NK-92 treated with Interleukin-12 subunit alpha and Interleukin-12 subunit beta, amount 100 ng/mL, for 24 hours (cell line): ENCODE data around the gene SPI1.
"Not testable (repeated sequence)": the region's sequence is repeated elsewhere in the genome, so short reads cannot be mapped to it uniquely, and the experiment has no call there.

ENCODE experiments used
- DNase-seq: peaks from one replicate; lab custom pipeline; 2025; lab: John Stamatoyannopoulos, UW

SPI1 gene

DNA sequence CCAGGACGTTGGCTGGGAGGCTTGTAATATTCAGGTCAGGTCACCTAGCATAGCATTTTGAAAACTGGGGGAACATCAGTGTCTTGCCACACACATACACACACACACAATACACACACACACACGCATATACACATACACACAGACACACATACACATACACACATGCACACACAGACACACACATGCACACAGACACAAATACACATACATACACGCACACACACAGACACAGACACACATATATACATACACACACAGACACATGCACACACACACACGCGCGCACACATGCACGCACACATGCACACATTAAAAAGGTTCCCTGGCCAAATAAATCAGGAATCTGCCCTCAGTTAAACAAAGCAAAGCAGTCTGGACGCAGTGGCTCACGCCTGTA is 38.3 kb downstream of the SPI1 start:
- no peak for DNase-seq

DNA sequence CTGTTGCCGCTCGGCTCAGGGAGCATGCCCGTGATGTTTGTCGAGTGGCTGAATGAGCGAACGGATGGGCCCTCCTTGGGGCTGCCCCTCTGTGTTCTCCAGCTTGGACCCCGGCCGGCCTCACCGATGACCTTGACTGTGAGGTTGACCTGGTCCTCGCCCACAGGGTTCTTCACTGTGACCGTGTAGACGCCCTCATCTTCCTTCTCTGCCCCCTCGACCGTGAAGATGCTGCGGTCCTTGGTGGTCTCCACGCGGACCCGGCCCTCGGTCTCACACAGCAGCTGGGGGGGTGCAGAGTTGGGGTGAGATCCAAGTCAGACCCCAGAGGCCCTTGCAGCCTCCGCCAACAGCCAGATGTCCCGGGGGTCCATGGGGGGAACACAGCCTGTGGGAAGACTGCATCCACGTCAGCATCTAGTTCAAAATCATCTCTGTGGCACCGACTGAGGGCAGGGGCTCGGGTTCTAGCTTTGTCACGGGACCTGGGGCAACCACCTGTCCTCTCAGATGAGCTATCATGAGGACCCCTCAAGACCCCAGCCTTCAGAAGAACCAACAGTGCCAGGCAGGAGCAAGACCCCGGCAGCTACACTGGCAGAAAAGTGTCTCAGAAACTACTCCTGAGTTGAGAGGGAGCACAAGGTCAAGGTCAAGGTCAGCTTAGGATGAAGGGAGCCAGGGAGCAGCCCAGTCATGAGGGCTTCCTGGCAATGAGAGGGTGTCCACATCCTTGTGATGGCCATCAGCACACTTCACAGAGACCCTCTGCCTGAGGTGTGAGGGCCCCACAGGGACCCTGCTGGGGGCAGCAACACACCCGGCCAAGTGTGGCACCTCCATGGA is 39.7 kb downstream of the SPI1 start:
- no peak for DNase-seq

DNA sequence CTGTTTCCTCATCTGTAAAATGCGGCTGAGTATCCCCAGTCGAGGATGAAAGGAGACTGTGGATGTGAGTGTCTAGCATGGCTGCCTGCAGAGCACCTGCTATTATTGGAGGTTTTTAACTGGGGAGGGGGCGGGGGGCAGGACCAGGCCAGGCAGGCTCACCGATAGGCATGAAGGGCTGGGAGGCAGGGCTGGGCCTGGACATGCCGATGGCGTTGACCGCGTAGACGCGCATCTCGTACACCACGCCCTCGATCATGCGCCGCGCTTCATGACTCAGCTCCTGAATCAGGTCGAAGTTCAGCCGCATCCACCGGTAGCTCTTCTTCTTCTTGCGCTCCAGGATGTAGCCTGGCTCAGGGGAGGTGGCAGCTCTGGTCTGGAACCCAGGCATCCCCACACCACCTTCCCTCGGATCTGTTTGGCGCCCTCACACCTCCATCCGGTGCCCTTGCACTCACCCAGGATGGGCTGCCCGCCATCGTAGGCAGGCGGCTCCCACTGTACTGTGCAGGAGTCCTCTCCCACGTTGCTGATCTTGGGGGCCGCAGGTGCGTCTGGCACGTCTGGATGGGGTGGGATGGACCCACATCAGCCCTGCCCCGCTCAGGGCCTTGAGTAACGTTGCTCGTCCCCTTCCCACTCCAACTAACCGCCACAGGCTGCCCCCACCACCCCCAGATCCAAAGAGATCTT is 41.0 kb downstream of the SPI1 start:
- no peak for DNase-seq

DNA sequence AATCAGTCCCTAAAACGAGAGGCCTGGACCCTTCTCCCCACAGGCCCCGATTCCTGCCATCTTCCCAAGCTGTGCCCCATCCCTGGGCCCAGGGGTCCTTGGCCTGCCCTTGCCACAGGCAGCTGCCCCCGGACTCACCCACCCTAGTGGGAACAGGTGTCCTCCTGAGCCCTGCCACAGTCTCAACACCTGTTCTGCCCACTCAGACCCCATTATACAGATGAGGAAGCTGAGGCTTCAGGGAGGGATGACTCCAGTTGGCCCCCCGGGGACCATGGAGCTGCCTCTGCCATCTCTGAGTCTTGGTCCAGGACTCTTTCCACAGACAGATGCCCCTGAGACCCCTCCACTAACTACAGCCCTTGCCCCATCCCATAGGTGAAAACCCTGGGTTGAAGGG is 41.8 kb downstream of the SPI1 start:
- no peak for DNase-seq

DNA sequence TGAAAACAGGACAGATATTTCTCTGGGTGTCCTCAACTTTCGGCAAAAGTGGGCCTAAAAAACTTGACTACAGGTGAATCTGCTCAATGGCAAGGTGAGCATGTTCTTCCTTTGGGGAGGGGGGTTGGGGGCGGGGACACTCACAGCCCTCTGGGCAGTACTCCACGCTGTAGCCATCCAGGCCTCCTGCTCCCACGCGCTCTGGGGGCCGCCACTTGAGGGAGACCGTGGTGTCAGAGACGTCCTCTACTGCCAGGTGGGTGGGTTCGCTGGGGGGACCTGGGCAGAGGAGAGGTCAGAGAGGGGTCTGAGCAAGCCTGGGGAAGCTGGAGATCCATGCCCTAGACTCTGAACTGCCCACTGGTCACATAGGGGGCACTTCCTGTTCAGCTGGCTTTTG is 42.6 kb downstream of the SPI1 start:
- no peak for DNase-seq

DNA sequence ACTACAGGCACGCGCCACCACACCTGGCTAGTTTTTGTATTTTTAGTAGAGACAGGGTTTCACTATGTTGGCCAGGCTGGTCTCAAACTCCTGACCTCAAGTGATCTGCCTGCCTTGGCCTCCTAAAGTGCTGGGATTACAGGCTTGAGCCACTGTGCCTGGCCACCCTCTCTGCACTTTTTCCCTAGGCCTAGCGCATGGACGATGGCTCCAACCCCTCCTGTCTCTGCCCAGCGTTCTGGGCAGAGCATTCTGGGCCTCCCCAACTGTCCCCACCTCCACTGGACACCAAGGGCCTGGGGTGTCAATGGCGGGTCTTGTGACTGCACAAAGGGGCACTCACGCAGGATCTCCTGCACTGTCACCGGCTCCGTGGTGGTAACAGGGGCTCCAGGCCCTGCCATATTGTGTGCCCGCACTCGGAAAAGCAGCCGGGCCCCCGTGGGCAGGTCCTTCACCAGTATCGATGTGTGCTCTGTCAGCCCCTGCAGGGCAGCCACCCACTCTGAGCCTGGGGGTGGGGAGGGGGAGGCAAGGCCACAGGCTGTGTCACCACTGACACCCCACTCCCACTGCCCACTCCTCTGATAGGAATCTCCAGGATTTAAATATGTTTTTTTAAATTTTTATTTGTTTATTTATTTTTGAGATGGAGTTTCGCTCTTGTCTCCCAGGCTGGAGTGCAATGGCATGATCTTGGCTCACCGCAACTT is 43.5 kb downstream of the SPI1 start:
- not testable (repeated sequence) for DNase-seq

DNA sequence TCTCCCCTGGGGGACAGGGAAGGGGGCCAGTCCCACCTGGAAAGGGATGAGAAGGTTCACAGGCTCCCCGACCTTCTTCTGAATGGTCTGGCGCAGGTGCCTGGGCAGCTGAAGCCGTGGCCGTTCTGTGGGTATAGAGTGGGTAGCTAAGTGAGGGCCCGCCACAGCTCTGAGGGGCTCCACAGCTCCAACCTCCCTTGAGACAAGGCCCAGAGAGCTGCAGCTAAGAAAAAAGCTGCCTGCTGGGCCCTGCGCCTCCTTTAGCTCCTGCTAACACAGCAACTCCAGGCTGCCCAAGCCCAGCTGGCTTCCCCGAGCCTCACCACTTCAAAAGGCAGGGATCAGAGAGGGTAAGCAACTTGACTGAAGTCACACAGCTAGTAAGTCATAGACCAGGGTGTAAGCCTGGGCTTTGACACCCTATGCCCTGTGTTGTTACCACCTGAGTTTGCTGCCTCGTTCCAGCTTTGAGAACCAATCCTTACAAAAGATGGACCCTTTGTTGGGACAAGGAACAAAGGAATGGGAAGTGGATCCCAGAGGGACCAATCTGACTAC is 44.4 kb downstream of the SPI1 start:
- DNase-seq: no peak

DNA sequence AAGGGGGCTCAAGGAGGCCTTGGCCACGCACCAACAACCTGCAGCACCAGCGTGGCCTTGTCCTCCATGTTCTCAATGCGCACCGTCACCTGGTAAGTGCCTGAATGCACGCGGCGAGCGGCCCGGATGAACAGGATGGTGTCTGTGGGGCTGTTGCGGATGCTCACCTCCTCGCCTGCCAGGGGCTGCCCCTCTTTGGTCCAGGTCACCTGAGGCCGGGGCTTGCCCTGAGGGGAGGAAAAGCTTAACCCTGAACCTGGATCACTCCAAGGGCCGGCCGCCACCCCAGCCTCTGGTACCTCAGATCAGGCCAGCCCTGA is 44.9 kb downstream of the SPI1 start:
- DNase-seq: no peak

DNA sequence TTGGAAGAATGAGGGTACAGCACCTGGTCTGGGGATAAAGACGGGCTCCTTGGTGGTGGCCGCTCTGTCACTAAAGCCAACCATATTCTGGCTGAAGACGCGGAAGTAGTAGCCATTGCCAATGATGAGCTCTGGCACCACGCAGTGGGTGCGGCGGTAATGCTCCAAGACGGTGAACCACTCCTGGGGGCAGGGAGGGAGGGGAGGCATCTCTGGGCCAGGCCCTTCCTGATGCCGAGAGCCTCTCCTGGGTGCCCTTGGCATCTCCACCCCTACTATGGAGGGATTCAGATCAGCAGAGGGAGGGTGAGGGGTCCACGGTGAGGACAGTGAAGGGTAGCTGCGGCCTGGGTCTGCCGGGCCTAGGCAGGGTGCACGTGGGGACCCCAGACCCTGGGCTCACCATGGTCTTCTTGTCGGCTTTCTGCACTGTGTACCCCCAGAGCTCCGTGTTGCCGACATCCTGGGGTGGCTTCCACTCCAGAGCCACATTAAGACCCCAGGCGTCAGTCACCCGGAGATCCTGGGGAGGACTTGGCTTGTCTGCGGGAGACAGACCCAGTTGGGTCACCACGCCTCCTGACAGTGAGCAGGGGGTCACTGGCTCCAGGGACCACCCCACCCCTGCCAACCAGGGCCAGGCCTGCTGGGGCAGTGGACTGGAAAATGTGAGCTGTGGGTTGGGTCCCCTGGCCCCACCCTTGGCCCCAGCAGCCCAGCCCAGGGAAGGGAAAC is 45.4 kb downstream of the SPI1 start:
- DNase-seq: no peak

DNA sequence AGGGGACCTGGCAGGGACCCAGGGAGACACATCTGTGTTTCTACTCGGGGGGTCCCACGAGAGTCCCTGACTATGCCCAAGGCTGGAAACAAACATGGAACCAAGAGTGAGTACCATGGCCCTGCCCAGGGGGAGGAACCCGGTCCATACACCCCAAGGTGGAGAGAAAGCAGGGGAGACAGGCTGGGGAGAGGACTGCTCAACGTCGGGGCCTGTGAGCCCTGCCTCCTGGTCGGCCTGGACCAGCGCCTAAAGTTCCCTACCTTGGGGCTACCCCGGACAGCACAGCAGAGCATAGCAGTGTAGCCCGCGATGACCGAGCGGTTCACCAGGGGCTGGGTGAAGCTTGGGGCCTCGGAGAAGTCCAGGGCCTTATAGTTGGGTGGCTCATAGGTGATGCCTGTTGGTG is 46.0 kb downstream of the SPI1 start:
- DNase-seq: no peak

DNA sequence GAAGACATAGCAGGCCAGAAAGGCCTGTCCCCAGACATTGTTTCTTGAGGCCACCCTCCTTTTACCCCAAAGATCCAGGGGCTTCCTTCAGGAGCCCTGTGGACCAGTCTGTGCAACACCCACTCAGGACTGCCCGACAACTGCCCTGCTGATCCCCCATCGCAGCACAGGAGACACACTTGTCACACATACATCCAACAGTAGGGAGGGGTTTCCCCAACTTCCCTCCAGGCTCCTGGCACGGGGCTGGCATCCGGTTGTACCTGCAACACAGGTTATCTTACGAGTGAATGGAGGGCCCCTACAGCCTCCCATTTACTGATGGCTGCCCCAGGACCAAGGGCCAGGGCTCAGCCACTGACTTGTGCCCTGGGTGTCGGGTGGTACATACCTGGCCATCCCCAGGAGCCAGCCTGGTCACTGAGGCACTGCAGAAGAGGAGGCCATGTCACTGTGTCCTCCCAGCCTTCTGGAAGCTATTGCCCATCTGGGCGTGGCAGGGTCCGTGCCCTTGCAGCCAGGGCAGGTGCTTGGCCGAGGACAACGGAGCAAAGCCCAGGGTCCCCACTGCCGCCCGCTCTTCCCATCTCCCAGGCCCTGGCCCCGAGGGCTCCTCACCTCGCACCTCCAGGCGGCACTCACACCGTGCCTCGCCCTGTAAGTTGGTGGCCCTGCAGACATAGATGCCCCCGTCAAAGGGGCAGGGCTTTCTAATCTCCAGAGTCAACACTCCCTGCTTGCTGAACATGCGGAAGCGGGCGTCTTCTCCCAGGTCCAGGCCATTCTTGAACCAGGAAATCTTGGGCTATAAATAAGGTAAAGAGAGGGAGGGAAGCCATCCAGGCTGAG is 46.7 kb downstream of the SPI1 start:
- no peak for DNase-seq

DNA sequence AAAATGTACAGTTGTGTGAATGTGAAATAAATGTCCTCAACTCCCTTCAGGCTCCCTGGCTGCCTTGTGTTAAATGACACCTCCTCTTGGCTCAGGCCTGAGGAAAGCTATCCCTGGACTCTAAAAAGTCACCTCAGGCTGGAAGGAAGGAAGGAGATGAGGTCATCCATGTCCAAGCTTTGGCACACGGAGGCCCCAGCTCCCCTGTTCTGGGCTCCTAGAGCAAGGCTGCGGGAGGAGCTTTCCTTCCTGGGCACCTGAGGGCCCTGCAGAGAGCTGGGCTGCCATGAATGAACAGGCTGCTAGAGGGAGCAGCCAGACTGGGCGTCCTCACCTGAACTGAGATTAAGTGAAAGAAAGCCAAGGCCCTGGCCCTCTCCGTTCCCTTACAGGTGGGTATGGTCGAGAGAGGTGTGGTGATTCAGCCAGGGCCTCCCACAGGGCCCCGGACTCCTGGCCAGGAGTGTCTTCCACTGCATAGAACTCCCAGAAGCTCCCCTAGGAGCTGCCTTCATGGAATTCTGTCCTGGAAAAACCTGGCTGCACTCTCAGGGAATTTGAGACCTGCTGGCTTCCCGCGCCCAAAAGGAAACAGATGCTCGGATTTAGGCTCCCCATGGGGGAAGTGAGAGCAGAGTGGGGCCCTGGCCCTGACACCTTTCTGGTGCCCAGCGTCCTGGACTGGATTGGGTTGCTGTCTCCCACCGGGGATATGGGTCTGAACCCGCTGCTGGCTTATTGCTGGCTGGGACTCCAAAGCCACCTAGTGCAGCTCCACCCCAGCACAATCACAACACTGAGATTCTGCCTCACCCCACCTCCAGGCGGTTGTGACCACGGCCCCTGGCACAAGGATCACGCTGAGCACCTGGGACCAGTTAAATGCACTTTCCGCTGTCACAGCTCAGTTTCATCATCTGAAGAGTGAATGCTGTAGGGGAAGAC is 48.1 kb downstream of the SPI1 start:
- no peak for DNase-seq

DNA sequence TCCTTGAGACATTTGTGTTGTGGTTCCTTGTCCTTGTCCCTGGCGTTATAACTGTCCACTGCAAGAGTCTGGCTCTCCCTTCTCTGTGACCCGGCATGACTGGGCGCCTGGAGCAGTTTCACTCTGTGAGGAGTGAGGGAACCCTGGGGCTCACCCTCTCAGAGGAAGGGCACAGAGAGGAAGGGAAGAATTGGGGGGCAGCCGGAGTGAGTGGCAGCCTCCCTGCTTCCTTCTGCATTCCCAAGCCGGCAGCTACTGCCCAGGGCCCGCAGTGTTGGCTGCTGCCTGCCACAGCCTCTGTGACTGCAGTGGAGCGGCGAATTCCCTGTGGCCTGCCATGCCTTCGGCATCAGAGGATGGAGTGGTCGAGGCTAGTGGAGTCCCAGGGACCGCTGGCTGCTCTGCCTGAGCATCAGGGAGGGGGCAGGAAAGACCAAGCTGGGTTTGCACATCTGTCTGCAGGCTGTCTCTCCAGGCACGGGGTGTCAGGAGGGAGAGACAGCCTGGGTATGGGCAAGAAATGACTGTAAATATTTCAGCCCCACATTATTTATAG is 48.8 kb downstream of the SPI1 start:
- no peak for DNase-seq

DNA sequence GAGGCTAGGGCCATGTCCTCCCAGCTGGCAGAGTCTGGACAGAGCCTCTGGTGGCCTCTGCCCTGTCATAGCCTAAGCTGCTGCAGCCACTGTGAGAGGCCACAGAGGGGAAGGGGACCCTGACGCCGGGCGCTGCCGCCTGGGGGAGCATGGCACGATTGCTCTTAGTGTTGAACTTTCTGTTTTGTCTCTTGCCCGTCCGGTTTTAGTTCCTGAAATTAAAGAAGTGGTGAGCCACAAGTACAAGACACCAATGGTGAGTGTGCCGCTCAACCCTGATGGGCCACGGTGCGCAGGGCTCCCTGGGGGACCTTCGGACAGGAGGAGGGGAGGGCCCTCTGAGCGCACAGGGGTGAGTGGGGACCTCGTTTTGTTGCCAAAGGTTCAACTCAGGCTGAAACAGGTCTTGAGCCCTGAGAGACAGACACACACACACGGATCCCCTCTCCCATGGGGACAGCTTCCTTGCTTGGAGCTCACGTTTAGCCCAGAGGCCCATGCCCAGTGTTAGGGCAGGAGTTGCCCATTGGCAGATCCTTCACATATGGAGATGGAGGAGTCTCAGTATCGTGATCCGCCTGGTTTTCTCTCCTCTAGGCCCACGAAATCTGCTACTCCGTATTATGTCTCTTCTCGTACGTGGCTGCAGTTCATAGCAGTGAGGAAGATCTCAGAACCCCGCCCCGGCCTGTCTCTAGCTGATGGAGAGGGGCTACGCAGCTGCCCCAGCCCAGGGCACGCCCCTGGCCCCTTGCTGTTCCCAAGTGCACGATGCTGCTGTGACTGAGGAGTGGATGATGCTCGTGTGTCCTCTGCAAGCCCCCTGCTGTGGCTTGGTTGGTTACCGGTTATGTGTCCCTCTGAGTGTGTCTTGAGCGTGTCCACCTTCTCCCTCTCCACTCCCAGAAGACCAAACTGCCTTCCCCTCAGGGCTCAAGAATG is 49.6 kb downstream of the SPI1 start:
- no peak for DNase-seq

DNA sequence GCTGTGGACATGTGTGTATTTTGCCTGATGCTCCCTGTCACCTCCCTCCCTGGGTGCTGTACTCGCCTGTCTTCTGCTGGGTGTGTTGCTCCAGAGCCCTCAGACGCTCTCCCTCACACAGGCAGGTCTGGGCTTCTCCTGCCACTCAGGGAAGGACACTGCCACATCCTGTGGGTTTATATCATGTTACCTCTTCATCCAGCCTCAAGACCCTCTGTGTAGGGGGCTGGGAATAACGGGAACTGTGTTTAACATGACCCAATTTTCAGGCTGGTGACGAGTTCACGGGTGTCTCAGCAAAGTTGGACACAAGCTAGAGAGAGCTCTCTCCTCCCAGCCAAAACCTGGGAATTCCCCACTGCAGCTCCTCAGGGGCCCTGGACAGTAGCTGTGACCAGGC is 50.4 kb downstream of the SPI1 start:
- no peak for DNase-seq

DNA sequence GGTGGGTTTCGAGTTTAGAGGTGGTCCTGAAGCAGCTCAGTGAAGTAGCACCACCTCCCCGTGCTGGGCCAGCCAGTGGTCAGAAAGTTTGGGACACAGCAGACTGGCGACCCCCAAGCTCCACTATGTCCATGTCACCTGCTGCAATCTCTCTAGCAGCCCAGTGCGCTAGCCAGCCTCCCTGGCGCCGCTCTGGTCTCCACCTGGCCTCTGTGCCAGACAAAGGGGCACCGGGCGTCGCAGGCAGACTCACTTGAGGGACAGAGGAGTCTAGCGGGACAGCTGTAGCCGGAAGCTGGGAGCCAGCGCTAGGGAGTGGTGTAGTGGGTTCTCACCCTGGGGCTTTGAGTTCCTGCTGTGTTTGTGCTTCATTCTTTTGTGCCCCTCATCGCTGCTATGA is 51.3 kb downstream of the SPI1 start:
- no peak for DNase-seq

DNA sequence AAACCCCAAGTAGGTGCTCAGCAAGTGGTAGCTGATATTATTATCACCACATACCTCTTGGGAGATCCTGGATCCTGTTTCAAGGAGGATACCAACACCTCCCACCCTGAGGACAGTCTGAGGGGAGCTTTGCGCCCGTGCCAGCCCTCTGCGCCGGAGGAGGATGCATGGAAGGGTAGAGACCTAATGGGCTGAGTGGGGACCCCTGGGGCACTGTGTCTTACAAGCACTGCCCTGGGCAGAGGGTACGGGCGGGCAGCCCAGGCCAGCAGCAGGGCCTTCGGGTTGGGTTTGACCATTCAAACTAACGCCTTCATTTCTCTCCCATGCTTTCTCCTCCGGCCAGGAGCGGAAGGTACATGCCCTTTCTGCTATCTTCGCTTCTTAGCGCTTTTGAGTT is 52.1 kb downstream of the SPI1 start:
- no peak for DNase-seq

DNA sequence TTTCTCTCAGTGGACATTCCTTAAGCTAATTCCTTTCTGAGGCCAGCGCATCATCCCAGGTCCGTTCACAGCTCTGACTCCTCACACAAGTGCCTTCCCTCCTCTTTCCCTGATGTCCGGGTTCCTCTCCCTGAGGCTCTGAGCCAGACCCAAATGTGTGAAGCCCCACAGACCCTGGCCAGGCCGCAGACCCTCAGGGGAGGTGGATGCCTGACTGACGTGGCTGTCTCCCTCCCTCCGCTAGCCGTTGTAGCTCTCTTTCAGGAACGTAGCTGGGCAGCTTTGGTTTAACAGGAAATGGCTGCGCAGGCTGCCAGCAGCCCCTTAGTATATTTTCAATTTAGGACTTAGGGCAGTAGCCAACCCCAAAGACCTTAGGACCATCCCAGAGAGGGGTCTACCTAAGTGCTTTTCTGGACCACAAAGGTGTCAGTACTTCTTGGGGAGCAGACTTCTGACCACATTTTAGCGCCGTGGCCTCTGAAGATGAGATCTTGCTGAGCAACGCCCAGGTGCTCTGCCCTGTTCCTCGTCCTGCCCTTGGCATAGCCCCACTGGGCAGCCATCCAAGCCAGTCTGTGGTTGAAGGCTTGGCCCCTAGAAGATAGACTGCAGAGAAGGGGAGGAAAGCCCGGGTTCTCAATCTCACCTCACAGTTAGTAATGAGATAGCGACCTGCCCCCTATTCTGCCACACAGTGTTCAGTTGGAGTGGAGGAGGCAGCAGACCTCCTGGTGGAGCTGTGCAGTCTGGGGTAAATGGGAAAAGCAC is 52.9 kb downstream of the SPI1 start:
- no peak for DNase-seq
